Mesothelial cell of epicardium (in vitro differentiated cells): ENCODE data around the gene PAX7. TPM values are rescaled to one million over a fixed set of nuclear protein-coding genes. Genes with fewer than 3 reads are reported as not detected.
"Not testable (repeated sequence)": the region's sequence is repeated elsewhere in the genome, so short reads cannot be mapped to it uniquely, and the experiment has no call there.

Source experiments
- DNase-seq, 2 experiments: peaks; one replicate each; pipeline ENCODE4 v3.0.0; 2021; ENCODE audit warnings: low spot score in 2 of 2; ENCODE audit not compliant: unreplicated experiment in 2 of 2
- H3K27ac Mint-ChIP-seq: 2 replicates; pipeline ENCODE4 v1.8.0; 2021; ENCODE audit warnings: mixed read lengths
- H3K27me3 Mint-ChIP-seq: 2 replicates; pipeline ENCODE4 v1.8.0; 2021; ENCODE audit warnings: low read depth, mixed read lengths
- H3K36me3 Mint-ChIP-seq: 2 replicates; pipeline ENCODE4 v1.8.0; 2021; ENCODE audit warnings: mixed read lengths
- H3K4me1 Mint-ChIP-seq: 2 replicates; pipeline ENCODE4 v1.8.0; 2021; ENCODE audit warnings: mixed read lengths
- H3K4me3 Mint-ChIP-seq: 2 replicates; pipeline ENCODE4 v1.8.0; 2021; ENCODE audit warnings: mild to moderate bottlenecking, moderate library complexity, mixed read lengths
- H3K9me3 Mint-ChIP-seq: 2 replicates; pipeline ENCODE4 v1.8.0; 2021; ENCODE audit warnings: mixed read lengths
- CTCF ChIP-seq: fragments of 200-600 bp; sonication (generic); IDR thresholded peaks from one replicate; pipeline ENCODE4 v1.5.0; 2021; ENCODE audit warnings: antibody characterized with exemption; ENCODE audit not compliant: unreplicated experiment
- total RNA-seq: library from RNA; stranded (reverse); gene quantifications from 3 replicates; pipeline ENCODE4 v1.2.1, GENCODE V29; 2021

Gene PAX7
- total RNA-seq, 1 donor from 2014 or later: not detected

GRCh38 chr1:18743233-18743632 is 112.6 kb downstream of the PAX7 start:
- no peaks in the 10 kb centered on the region for H3K36me3 Mint-ChIP-seq
- no peak overlapping the region for H3K4me3 Mint-ChIP-seq
- DNase-seq: no peak
- H3K27ac Mint-ChIP-seq: no peak overlapping the region
- no peaks in the 10 kb centered on the region for H3K9me3 Mint-ChIP-seq
- TF ChIP-seq CTCF: no peak
- H3K27me3 Mint-ChIP-seq: peaks cover 64% of the 10 kb centered on the region
- no peaks in the 10 kb centered on the region for H3K4me1 Mint-ChIP-seq

- DNase-seq, H3K36me3 Mint-ChIP-seq: not testable (repeated sequence)
Measured at GRCh38 chr1:18744381-18744780, 113.7 kb downstream of the PAX7 start.

GRCh38 chr1:18746981-18747380 is 116.3 kb downstream of the PAX7 start:
- Mint-ChIP-seq H3K36me3 (no peaks in the 10 kb centered on the region), H3K4me1 (no peaks in the 10 kb centered on the region), H3K4me3 (no peak overlapping the region), H3K27ac (no peak overlapping the region), H3K27me3 (peaks cover 74% of the 10 kb centered on the region), H3K9me3 (peaks cover 6% of the 10 kb centered on the region)
- DNase-seq: no peak
- TF ChIP-seq CTCF: no peak

More at GRCh38 chr1:18744381-18744780, 113.7 kb downstream of the PAX7 start:
- peaks cover 69% of the 10 kb centered on the region for H3K27me3 Mint-ChIP-seq
- not testable (repeated sequence) for H3K4me3 Mint-ChIP-seq, H3K27ac Mint-ChIP-seq, H3K4me1 Mint-ChIP-seq, H3K9me3 Mint-ChIP-seq

GRCh38 chr1:18747671-18748070 is 117.0 kb downstream of the PAX7 start:
- no peak overlapping the region for H3K27ac Mint-ChIP-seq
- no peaks in the 10 kb centered on the region for H3K4me1 Mint-ChIP-seq
- no peak overlapping the region for H3K4me3 Mint-ChIP-seq
- DNase-seq: no peak
- peaks cover 79% of the 10 kb centered on the region for H3K27me3 Mint-ChIP-seq
- peaks cover 6% of the 10 kb centered on the region for H3K9me3 Mint-ChIP-seq
- no peaks in the 10 kb centered on the region for H3K36me3 Mint-ChIP-seq
- TF ChIP-seq CTCF: no peak

- TF ChIP-seq CTCF: no peak
- H3K27ac Mint-ChIP-seq: no peak overlapping the region
- H3K9me3 Mint-ChIP-seq: peaks cover 6% of the 10 kb centered on the region
- H3K4me1 Mint-ChIP-seq: no peaks in the 10 kb centered on the region
- no peaks in the 10 kb centered on the region for H3K36me3 Mint-ChIP-seq
- H3K27me3 Mint-ChIP-seq: peaks cover 81% of the 10 kb centered on the region
- DNase-seq: no peak
- no peak overlapping the region for H3K4me3 Mint-ChIP-seq
Measured at GRCh38 chr1:18748435-18748834, 117.8 kb downstream of the PAX7 start.

- Mint-ChIP-seq H3K27me3 (peaks cover 81% of the 10 kb centered on the region), H3K9me3 (peaks cover 12% of the 10 kb centered on the region), H3K27ac (no peak overlapping the region), H3K4me1 (no peaks in the 10 kb centered on the region), H3K4me3 (no peak overlapping the region), H3K36me3 (no peaks in the 10 kb centered on the region)
- no peak for TF ChIP-seq CTCF
- no peak for DNase-seq
Measured at GRCh38 chr1:18749569-18749968, 118.9 kb downstream of the PAX7 start.
